ENCODE data around the gene AHNAK. TPM values are rescaled to one million over a fixed set of nuclear protein-coding genes. Genes with fewer than 3 reads are reported as not detected.

AHNAK gene
- total and polyA plus RNA-seq, 2 donors (not counting 3 experiments of a cell fraction or from before 2014, with no cell fraction given): 35.2 to 436 TPM

DNA sequence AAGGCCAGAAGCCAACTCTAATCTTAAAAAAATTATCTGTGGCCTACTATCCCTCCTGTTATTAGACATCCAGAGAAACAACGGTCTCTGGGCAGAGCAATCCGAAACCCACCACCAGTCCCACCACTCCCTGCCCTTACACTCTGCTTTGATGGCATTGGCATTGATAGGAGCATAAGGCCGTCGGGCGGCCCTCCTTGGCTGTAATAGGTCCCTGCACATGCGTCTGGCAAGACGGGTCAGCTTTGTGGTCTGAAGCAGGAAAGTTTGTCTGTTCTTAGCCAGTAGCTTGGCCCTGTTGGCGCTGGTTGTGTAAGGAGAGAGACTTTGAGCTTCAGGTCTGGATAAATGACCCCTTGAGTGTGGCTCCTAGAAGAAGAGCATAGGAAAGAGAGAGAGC lies 48.5 kb upstream of the AHNAK start:
- TF ChIP-seq GATA2 (IDR thresholded peaks at IDR 0.05; ENCODE audit: insufficient read depth, insufficient read length, low read depth, low read length): no peak
- TF ChIP-seq, protein P1, sequence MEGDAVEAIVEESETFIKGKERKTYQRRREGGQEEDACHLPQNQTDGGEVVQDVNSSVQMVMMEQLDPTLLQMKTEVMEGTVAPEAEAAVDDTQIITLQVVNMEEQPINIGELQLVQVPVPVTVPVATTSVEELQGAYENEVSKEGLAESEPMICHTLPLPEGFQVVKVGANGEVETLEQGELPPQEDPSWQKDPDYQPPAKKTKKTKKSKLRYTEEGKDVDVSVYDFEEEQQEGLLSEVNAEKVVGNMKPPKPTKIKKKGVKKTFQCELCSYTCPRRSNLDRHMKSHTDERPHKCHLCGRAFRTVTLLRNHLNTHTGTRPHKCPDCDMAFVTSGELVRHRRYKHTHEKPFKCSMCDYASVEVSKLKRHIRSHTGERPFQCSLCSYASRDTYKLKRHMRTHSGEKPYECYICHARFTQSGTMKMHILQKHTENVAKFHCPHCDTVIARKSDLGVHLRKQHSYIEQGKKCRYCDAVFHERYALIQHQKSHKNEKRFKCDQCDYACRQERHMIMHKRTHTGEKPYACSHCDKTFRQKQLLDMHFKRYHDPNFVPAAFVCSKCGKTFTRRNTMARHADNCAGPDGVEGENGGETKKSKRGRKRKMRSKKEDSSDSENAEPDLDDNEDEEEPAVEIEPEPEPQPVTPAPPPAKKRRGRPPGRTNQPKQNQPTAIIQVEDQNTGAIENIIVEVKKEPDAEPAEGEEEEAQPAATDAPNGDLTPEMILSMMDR (IDR thresholded peaks at IDR 0.05; ENCODE audit: extremely low read depth in 1 of 2, insufficient read depth in 1 of 2, low read depth in 1 of 2, low read length in 2 of 2): no peak
- TF ChIP-seq MAX (IDR thresholded peaks at IDR 0.05; ENCODE audit: insufficient read depth, insufficient read length): no peak
- no peak for TF ChIP-seq JUN (IDR thresholded peaks at IDR 0.05; ENCODE audit: borderline replicate concordance, insufficient read depth, insufficient read length, low read depth)
- no peak for TF ChIP-seq EZH2 (IDR thresholded peaks at IDR 0.05; ENCODE audit: borderline replicate concordance, low read depth, low read length, severe bottlenecking)
- no peak for TF ChIP-seq FOS (IDR thresholded peaks at IDR 0.05; ENCODE audit: borderline replicate concordance, insufficient read depth, low read length)
- no peak for TF ChIP-seq POLR2AphosphoS5 (IDR thresholded peaks at IDR 0.05; ENCODE audit: insufficient read depth, low read depth, low read length)
- no peak for TF ChIP-seq MYC (IDR thresholded peaks at IDR 0.05; ENCODE audit: low read depth, low read length)
- TF ChIP-seq POLR2A (IDR thresholded peaks at IDR 0.05; ENCODE audit: low read depth, low read length): no peak
- Histone ChIP-seq H3K27me3 (ENCODE audit: control insufficient read depth in 2 of 2, insufficient read depth in 2 of 2, low read length in 2 of 2) (no peaks in the 10 kb centered on the region), H3K27ac (ENCODE audit: insufficient read depth, low read depth, low read length) (no peak overlapping the region), H3K9ac (replicated peaks; ENCODE audit: extremely low read depth, insufficient read depth, low read length) (no peak overlapping the region), H3K4me2 (ENCODE audit: insufficient read depth, low read length) (no peak overlapping the region), H3K9me3 (replicated peaks; ENCODE audit: control insufficient read depth, insufficient read depth, low read length) (no peaks in the 10 kb centered on the region), H3K79me2 (ENCODE audit: control insufficient read depth, insufficient read depth, low read length) (peaks cover 40% of the 10 kb centered on the region), H3K4me3 (replicated peaks in 1 of 3; ENCODE audit: insufficient read depth in 1 of 3, low read depth in 1 of 3, low read length in 3 of 3) (no peak overlapping the region), H2AFZ (ENCODE audit: low read depth, low read length) (no peak overlapping the region), H3K4me1 (ENCODE audit: control insufficient read depth, extremely low read depth, insufficient read depth, low read length) (peaks cover 29% of the 10 kb centered on the region), H4K20me1 (replicated peaks; ENCODE audit: control insufficient read depth, extremely low read depth, insufficient read depth, low read length) (no peaks in the 10 kb centered on the region), H3K36me3 (ENCODE audit: control insufficient read depth in 2 of 2, extremely low read depth in 1 of 2, insufficient read depth in 2 of 2, low read length in 2 of 2) (peaks cover 37 to 45% of the 10 kb centered on the region in 2 experiments), H3K9me1 (replicated peaks; ENCODE audit: control insufficient read depth, extremely low read depth, insufficient read depth, low read length) (no peaks in the 10 kb centered on the region)
- no TSS peak for BruUV-seq (replicated peaks)
- ChIA-PET CTCF (interaction anchor here (1.7 to 4.5 kb wide), 2 partner anchors 16 to 99 kb away, joined by 5 to 48 read pairs; partner anchors contain the start of genes EML3 and ROM1), POLR2A (no interaction called here)
- intact Hi-C loops (cut with micrococcal nuclease) (no loop called here), dilution Hi-C loops (cut with MboI; ENCODE audit: extremely low pct_ligation_motif_present, low sequenced_read_pairs) (no loop called here)
- DNase-seq (ENCODE audit: low read depth, low spot score) (no peak), FAIRE-seq (no peak)
